ENCODE data around the gene ZNHIT2.
"Not testable (repeated sequence)": the region's sequence is repeated elsewhere in the genome, so short reads cannot be mapped to it uniquely, and the experiment has no call there.

The ZNHIT2 gene

DNA sequence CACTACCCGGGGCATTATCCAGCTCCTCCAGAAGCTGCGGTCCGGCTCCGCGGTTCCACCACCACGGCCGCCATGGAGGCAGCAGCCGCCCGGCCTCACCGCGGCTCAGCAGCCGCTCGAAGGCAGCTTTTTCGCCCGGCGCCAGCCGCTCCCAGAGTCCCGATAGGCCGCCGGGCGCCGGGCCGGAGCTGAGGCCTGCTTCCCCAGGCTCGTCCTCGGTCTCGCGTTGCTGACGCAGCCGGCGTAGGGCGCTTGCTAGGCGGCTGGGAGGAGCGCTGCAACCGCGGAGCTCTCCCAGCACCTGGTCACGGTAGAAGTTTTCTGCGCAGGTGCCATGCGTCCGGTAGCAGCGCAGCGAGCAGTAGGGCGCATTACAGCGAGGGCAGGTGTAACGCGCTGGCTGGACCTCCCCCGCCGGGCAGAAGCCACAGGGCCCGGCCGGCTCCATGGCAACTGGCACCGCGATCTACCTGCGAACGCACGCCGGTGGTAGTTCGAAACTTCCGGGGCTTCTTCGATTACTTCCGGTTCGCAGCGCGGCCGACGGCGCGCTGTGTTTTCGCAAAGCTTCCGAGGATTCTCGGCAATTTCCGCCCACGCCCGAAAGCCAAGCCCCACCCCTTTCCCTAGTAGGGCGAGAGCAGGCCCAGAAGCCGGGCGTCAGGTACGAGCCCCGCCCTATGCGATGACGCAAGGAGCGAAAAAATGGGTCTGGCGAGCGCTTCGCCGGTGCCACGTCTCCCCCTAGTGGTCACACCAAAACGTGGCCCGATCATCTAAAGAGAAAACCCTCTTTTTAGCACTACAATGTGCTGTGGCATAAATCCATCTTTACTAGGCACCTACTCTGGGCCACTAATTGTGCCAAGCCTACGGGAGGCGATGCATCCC is at the start of gene ZNHIT2:
TSS of gene ZNHIT2 (minus strand) at position 496 of the 891 bp plus-strand sequence. CDS start at position 448, 48 bp downstream.
- DNase-seq: peak; percentile 99

DNA sequence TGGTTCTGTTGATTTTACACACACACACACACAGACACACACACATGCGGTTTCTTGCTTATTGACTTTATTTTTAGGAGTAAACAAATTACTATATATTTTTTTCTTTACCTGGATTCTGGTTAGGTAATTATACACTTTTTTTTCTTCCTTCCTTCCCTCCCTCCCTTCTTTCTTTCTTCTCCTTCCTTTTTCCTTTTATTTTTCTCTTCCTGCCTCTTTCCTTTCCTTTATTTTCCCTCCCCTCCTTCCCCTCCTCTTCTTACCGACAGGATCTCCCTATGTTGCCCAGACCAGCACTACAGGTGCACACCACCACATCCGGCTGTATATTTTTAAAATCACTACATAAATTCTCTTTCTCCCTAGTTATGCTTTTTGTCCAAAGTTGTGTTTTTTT is 49.4 kb upstream of the ZNHIT2 start:
- no peak for DNase-seq

DNA sequence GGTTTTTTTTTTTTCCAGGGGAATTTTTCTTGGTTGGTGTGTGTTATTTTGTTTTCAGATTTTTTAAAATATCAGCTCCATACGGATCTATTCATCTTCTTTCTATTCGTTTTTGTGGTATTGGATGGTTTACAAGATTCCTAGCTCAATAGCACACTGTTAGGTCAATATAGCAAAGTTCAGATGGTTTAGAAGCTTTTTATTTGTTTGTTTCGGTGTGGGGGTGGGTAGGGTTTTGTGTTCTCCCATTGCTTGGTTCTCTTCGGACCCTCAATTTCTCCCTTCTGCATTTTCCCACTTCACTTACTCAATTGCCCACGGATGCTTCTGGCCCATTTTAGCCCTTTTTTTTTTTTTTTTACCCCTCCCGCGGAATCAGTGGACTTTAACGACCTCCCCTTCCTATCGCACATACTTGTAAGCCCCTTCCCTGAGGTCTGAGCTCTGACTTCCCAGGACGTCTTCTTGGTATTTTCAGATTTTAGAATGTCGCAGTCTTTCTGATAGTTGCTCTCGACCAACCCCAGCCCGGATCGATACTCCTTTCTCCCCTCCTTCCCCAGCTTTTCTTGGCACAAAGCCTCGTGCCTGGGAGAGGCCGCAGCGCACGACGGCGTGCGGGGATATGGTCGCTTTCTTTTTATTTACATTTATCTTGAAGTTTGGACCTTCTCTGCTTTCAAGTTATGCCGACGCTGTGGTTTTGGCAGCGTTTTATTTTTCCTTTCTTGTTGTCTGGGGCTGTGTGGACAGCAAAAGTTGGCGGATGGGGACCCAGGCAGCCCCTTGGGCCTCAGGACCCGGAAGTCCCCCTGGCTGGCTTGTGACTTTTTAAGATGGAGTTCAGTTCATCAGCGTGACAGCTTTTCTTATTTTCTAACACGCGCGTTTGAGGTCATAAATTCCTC is 48.2 kb upstream of the ZNHIT2 start:
- no peak for DNase-seq

GRCh38 chr11:65163684-65164083 is 46.2 kb upstream of the ZNHIT2 start:
- DNase-seq: no peak

DNA sequence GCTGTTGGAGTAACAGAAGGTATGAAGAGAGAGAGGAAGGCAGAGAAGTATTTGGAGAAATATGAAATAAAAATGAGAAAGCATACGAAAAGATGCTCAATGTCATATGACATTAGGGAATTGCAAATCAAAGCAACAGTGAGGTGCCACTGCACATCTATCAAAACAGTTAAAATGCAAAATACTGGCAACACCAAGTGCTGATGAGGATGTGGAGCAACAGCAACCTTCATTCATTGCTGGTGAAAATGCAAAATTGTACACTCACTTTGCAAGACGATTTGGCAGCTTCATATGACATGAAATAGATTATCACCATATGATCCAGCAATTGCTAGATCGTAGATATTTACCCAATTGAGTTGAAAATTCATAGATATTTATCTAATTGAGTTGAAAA is 43.1 kb upstream of the ZNHIT2 start:
- DNase-seq: no peak

DNA sequence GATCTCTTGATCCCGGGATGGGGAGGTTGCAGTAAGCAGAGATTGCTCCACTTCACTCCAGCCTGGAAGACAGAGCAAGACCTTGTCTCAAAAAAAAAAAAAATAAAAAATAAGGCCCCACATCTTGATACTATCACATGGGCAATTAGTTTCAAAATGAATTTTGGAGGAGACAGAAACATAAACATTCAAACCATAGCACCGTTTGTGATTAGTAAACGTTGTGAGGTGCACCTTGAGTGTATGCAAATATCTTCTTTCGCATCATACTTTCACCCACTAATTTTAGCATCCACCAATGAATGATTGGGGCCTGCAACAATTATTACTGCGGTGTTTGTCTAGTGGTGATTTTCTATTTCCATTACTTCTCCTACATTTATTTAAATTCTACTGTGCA is 41.5 kb upstream of the ZNHIT2 start:
- no peak for DNase-seq

DNA sequence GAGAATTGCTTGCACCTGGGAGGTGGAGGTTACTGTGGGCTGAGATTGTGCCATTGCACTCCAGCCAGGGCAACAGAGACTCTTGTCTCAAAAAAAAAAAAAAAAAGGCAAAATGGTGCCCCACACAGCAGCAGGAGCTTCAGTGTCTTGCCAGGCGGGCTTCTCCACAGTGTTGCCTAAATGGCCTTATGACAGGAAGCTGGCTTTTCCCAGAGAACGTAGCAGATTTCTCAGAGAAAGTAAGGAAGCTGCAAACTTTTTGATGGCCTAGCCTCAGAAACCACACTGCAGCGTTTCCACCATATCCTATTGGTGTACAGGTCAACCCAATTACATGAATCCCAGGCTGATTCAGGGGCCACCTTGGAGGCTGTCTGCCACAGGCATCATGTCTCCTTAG is 39.8 kb upstream of the ZNHIT2 start:
- DNase-seq: no peak

DNA sequence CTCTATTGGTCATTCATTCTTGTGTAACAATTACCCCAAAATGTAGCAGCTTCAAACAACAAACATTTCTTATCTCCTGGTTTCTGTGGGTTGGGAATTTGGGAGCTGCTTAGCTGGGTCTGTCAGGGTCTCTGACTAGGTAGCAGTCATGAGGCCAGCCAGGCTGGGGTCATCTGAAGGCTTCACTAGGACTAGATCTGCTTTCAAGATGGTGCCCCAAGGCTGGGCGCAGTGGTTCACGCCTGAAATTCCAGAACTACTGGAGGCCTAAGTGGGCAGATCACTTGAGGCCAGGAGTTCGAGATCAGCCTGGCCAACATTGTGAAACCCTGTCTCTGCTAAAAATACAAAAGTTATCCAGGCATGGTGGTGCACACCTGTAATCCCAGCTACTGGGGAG is 39.4 kb upstream of the ZNHIT2 start:
- DNase-seq: no peak

GRCh38 chr11:65156256-65156655 is 38.8 kb upstream of the ZNHIT2 start:
- DNase-seq: no peak

- DNase-seq: no peak
These were observed 34.6 kb upstream of the ZNHIT2 start for GRCh38 chr11:65152122-65152521.

DNA sequence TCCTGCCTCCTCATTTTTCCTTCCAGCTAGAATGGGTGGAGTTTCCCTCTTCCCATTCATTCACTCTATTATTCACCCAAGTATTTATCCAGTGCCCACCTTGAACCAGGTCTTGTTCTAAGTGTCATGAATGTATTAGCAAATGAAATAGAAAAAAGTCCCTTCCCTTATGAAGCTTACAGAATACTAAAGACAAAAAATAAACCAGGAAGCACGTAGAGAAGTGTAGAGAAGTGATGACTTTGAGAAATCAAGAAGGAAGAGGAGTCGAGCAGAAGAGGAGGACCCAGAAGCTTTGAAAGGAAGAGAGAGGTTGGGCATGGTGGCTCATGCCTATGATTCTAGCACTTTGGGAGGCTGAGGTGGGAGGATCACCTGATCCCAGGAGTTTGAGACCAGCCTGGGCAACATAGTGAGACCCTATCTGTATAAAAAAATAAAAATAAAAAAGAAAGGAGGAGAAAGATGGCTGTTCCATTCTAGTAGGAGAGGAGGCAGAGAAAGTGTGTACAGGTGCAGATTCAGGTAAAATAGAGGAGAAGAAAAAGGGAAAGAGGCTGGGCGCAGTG is 33.9 kb upstream of the ZNHIT2 start:
- DNase-seq: no peak

GRCh38 chr11:65150509-65151299 is 33.2 kb upstream of the ZNHIT2 start:
- DNase-seq: peak; percentile 75

DNA sequence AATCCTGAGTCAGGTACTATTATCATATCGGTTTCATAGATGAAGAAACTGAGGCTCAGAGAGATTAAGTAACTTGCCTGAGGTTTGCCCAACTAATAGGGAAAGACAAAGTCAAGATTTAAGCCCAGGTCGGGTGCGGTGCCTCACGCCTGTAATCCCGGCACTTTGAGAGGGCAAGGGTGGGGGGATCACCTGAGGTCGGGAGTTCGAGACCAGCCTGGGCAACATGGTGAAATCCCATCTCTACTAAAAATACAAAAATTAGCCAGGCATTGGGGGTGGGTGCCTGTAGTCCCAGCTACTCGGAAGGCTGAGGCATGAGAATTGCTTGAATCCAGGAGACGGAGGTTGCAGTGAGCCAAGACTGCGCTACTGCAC is 32.6 kb upstream of the ZNHIT2 start:
- DNase-seq: not testable (repeated sequence)

DNA sequence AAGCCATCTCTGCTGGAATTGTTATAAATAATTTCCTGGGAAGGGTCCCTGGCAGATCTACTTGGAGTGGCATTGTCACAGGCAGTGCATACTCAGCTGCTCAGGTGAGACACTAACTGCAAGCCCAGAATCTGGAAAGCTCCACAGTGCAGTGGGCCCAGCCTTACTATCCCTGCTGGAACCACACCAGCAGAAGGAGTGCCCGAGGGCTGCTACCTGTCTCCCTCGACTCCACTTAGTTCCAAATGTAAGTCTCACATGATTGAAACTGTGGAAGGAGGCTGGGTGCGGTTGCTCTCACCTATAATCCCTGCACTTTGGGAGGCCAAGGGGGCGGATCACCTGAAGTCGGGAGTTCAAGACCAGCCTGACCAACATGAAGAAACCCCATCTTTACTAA is 31.2 kb upstream of the ZNHIT2 start:
- no peak for DNase-seq

- DNase-seq: no peak
These were observed 30.0 kb upstream of the ZNHIT2 start for GRCh38 chr11:65147352-65148075.

DNA sequence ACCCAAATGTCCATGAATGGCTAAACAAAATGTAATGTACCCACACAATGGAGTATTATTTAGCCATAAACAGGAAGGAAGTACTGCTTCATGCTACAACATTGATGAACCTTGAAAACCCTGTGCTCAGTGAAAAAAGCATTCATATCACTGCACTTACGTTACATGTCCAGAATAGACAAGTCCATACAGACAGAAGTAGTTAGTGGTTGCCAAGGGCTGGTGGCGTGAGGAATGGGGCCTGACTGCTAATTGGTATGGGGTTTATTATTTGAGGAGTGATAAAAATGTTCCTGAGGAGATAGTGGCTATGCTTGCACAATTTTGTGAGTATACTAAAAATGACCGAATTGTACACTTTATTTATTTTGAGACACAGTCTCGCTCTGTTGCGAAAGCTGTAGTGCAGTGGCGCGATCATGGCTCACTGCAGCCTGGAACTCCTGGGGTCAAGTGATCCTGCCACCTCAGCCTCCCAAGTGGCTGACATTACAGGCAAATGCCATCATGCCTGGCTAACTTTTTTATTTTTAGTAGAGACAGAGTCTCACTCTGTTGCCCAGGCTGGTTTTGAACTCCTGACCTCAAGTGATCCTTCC is 24.5 kb upstream of the ZNHIT2 start:
- DNase-seq: no peak

GRCh38 chr11:65136515-65137096 is 19.1 kb upstream of the ZNHIT2 start:
- DNase-seq: no peak

DNA sequence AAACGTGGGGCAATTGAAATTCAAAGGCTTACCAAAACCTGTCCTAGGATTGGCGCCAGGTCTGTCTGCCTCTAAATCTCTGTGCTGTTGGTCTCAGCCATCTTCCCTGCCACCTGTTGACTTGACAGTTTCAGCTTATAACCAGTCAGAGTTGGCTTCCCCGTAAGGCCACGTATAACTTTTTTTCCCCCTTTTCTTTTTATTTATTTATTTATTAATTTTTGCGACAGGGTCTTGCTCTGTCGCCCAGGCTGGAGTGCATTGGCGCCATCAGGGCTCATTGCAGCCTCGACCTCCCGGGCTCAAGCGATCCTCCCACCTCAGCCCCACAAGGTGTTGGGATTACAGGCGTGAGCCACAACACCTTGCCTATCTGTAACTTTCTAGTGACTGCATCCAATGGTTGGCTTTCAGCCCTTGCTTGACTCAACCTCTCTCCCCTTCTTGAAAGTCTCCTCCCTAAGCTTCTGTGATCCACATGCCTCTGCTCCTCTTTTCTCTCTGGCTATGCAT is 18.2 kb upstream of the ZNHIT2 start:
- DNase-seq: no peak

- DNase-seq: peak; percentile 90
These were observed 17.6 kb upstream of the ZNHIT2 start for GRCh38 chr11:65134952-65135632.

GRCh38 chr11:65134240-65134951 is 16.9 kb upstream of the ZNHIT2 start, which contains the start of gene SYVN1:
SYVN1 (minus strand) TSS chr11:65134519; CDS start chr11:65133601, 918 bp downstream.
- peak; percentile 89 for DNase-seq
